NB4 (cell line): ENCODE data around the gene POLR3H.
A peak's percentile ranks its signal among the peaks of the same experiment; 100 is the strongest.

ENCODE experiments used
- CTCF ChIP-seq: IDR thresholded peaks from one replicate; pipeline ENCODE4 v1.5.1; 2012; ENCODE audit warnings: low read depth, low read length
- POLR2A ChIP-seq: IDR thresholded peaks from 2 replicates; pipeline ENCODE4 v1.6.1; 2011; ENCODE audit warnings: mild to moderate bottlenecking; ENCODE audit not compliant: insufficient read length; ENCODE audit errors: extremely low read depth

- peak; percentile 79 for TF ChIP-seq CTCF
- no peak for TF ChIP-seq POLR2A
Observed at GRCh38 chr22:41576877-41577276, 32.6 kb upstream of the POLR3H start.
